ENCODE data around the gene CCDC192.
"Not testable (repeated sequence)": the region's sequence is repeated elsewhere in the genome, so short reads cannot be mapped to it uniquely, and the experiment has no call there.

The CCDC192 gene

GRCh38 chr5:127744241-127744640 lies 41.0 kb downstream of the CCDC192 start:
- no peaks in the 10 kb centered on the region for H3K36me3 ChIP-seq (ENCODE audit: low read length)
- no peak overlapping the region for H3K4me2 ChIP-seq (ENCODE audit: low read depth, low read length, poor library complexity, severe bottlenecking)
- no peak overlapping the region for H3K27ac ChIP-seq (ENCODE audit: low read depth, low read length)
- no peak overlapping the region for H3K4me3 ChIP-seq (ENCODE audit: insufficient read depth, low read length, poor library complexity, severe bottlenecking)
- H3K9me2 ChIP-seq (replicated peaks; ENCODE audit: insufficient read depth, low read length) = no peaks in the 10 kb centered on the region
- no peak overlapping the region for H2AFZ ChIP-seq (ENCODE audit: low read depth, low read length, severe bottlenecking)
- no peaks in the 10 kb centered on the region for H3K9me3 ChIP-seq (ENCODE audit: insufficient read depth, low read length)
- H4K20me1 ChIP-seq (ENCODE audit: low read depth, low read length) = no peaks in the 10 kb centered on the region
- no peaks in the 10 kb centered on the region for H3F3A ChIP-seq (ENCODE audit: insufficient read depth)
- H3K9ac ChIP-seq (ENCODE audit: low read length) = no peak overlapping the region
- H3K27me3 ChIP-seq (ENCODE audit: low read length) = no peaks in the 10 kb centered on the region
- TF ChIP-seq EZH2phosphoT487 (conservative IDR thresholded peaks at IDR 0.05; ENCODE audit: low read length) (no peak), CTCF (IDR thresholded peaks at IDR 0.05; ENCODE audit: insufficient read depth, low read length, poor library complexity, severe bottlenecking) (no peak)
- no peaks in the 10 kb centered on the region for H3K79me2 ChIP-seq (ENCODE audit: insufficient read depth, low read length)

- H3K27ac ChIP-seq (ENCODE audit: low read depth, low read length) = no peak overlapping the region
- H3K9ac ChIP-seq (ENCODE audit: low read length) = no peak overlapping the region
- H3K9me2 ChIP-seq (replicated peaks; ENCODE audit: insufficient read depth, low read length) = no peaks in the 10 kb centered on the region
- H3K4me3 ChIP-seq (ENCODE audit: insufficient read depth, low read length, poor library complexity, severe bottlenecking) = no peak overlapping the region
- no peak overlapping the region for H3K4me2 ChIP-seq (ENCODE audit: low read depth, low read length, poor library complexity, severe bottlenecking)
- no peaks in the 10 kb centered on the region for H3F3A ChIP-seq (ENCODE audit: insufficient read depth)
- TF ChIP-seq EZH2phosphoT487 (conservative IDR thresholded peaks at IDR 0.05; ENCODE audit: low read length) = no peak
- TF ChIP-seq CTCF (IDR thresholded peaks at IDR 0.05; ENCODE audit: insufficient read depth, low read length, poor library complexity, severe bottlenecking) = peak; percentile 20
- H3K79me2 ChIP-seq (ENCODE audit: insufficient read depth, low read length) = no peaks in the 10 kb centered on the region
- H4K20me1 ChIP-seq (ENCODE audit: low read depth, low read length) = no peaks in the 10 kb centered on the region
- no peaks in the 10 kb centered on the region for H3K27me3 ChIP-seq (ENCODE audit: low read length)
- no peaks in the 10 kb centered on the region for H3K9me3 ChIP-seq (ENCODE audit: insufficient read depth, low read length)
- H2AFZ ChIP-seq (ENCODE audit: low read depth, low read length, severe bottlenecking) = no peak overlapping the region
- no peaks in the 10 kb centered on the region for H3K36me3 ChIP-seq (ENCODE audit: low read length)
These were observed 43.6 kb downstream of the CCDC192 start for GRCh38 chr5:127746756-127747155.

GRCh38 chr5:127752503-127753265 lies 49.5 kb downstream of the CCDC192 start:
- H3K27ac ChIP-seq (ENCODE audit: low read depth, low read length); H3K27me3 ChIP-seq (ENCODE audit: low read length); H3K4me3 ChIP-seq (ENCODE audit: insufficient read depth, low read length, poor library complexity, severe bottlenecking); H3K9ac ChIP-seq (ENCODE audit: low read length); H3K9me3 ChIP-seq (ENCODE audit: insufficient read depth, low read length); H3K36me3 ChIP-seq (ENCODE audit: low read length); H3K79me2 ChIP-seq (ENCODE audit: insufficient read depth, low read length); H4K20me1 ChIP-seq (ENCODE audit: low read depth, low read length); H3K9me2 ChIP-seq (replicated peaks; ENCODE audit: insufficient read depth, low read length); H2AFZ ChIP-seq (ENCODE audit: low read depth, low read length, severe bottlenecking); H3F3A ChIP-seq (ENCODE audit: insufficient read depth); H3K4me2 ChIP-seq (ENCODE audit: low read depth, low read length, poor library complexity, severe bottlenecking): not testable (repeated sequence)

- no peak for TF ChIP-seq EZH2phosphoT487 (conservative IDR thresholded peaks at IDR 0.05; ENCODE audit: low read length)
- no peak for TF ChIP-seq CTCF (IDR thresholded peaks at IDR 0.05; ENCODE audit: insufficient read depth, low read length, poor library complexity, severe bottlenecking)
- Histone ChIP-seq H3K27ac (ENCODE audit: low read depth, low read length) (no peak overlapping the region), H3K79me2 (ENCODE audit: insufficient read depth, low read length) (no peaks in the 10 kb centered on the region), H3K4me2 (ENCODE audit: low read depth, low read length, poor library complexity, severe bottlenecking) (no peak overlapping the region), H3K4me3 (ENCODE audit: insufficient read depth, low read length, poor library complexity, severe bottlenecking) (no peak overlapping the region), H2AFZ (ENCODE audit: low read depth, low read length, severe bottlenecking) (no peak overlapping the region), H3K27me3 (ENCODE audit: low read length) (no peaks in the 10 kb centered on the region), H3K9ac (ENCODE audit: low read length) (no peak overlapping the region), H3F3A (ENCODE audit: insufficient read depth) (no peaks in the 10 kb centered on the region), H3K9me2 (replicated peaks; ENCODE audit: insufficient read depth, low read length) (no peaks in the 10 kb centered on the region), H3K9me3 (ENCODE audit: insufficient read depth, low read length) (no peaks in the 10 kb centered on the region), H3K36me3 (ENCODE audit: low read length) (no peaks in the 10 kb centered on the region), H4K20me1 (ENCODE audit: low read depth, low read length) (no peaks in the 10 kb centered on the region)
These were observed 51.1 kb downstream of the CCDC192 start for GRCh38 chr5:127754259-127754658.

Measured in SU-DHL-6 (cell line).